HUES64 (cell line): ENCODE measurements around the gene MID1IP1.

Source experiments
- H3K27ac ChIP-seq: 2 replicates; pipeline ENCODE4 v1.7.0; 2013; ENCODE audit warnings: low read depth, low read length, inconsistent platforms
- H3K27me3 ChIP-seq: 2 replicates; pipeline ENCODE4 v1.6.1; 2013; ENCODE audit warnings: mild to moderate bottlenecking, low read length; ENCODE audit not compliant: insufficient read depth
- H3K36me3 ChIP-seq: 2 replicates; pipeline ENCODE4 v1.6.1; 2013; ENCODE audit warnings: mild to moderate bottlenecking, low read length; ENCODE audit not compliant: insufficient read depth
- H3K4me1 ChIP-seq: 2 replicates; pipeline ENCODE4 v1.6.1; 2013; ENCODE audit warnings: mild to moderate bottlenecking, low read length, moderate library complexity; ENCODE audit not compliant: insufficient read depth
- H3K4me3 ChIP-seq: 2 replicates; pipeline ENCODE4 v1.5.1; 2013; ENCODE audit warnings: mild to moderate bottlenecking, low read length, moderate library complexity
- H3K9ac ChIP-seq: 2 replicates; pipeline ENCODE4 v1.6.1; 2013; ENCODE audit warnings: mild to moderate bottlenecking, low read depth, low read length
- H3K9me3 ChIP-seq: 2 replicates; pipeline ENCODE4 v1.6.1; 2013; ENCODE audit warnings: low read depth, low read length; ENCODE audit not compliant: insufficient read depth
- WGBS: fragments of 150-250, 120-280 bp; methylation state at CpG from one replicate; pipeline ENCODE4 v1.1.7; 2013; ENCODE audit warnings: missing lambda C conversion rate; 5-methylcytosine and 5-hydroxymethylcytosine counted together

MID1IP1 gene

DNA sequence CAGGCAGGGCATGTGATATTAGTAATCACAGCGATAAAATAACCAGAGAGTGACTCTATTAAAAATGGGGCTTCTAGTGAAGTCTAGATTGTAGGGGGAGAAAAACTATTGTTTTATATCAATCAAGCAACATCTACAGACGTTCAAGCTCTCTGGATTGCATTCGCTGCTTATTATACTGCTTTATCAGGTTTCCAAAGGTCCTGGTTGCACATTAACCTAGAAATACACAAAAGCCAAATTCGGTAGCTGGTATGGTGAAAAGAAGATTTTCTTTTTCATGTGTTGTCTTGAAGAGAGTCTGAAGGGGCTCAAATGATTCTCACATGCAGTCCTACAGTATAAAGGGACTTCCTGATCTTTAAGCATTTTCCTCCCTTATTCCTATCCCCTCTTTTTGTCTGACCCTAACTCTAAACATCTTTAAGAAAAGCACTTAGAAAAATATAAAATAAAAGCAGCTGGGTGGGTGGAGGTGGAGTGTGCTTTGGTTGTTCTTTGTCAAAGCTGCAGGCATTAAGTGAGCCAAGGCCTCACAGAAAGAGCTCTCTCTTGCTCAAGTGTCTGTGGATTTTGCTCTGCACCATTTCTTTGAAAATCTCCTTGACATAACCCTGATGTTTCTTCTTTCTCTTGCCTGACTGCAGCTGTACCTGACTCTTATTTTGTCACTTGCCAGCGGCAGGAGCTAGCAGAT is 46.1 kb downstream of the MID1IP1 start:
- H3K9ac ChIP-seq = no peak overlapping the region
- 87% methylated on average over 4 of the region's 5 CpGs for WGBS

DNA sequence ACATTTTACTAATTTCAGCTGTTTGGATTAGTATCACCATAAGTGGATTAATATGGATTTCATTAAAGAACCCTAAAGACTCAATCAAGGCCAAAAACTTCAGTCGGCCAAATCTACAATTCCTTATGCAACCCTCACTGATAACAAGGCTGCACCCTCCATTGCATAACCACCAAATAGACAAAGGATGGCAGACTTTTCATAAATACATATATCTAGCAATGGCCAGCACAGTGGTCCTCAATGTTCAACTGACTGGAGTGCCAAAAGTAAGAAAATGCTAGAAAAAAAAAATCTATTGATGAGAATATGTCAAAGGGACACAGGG is 46.6 kb downstream of the MID1IP1 start:
- Histone ChIP-seq H3K27me3 (no peaks in the 10 kb centered on the region), H3K4me1 (0 out of 2 replicates have a peak, but pooled peaks cover 4% of the 10 kb centered on the region), H3K9me3 (no peaks in the 10 kb centered on the region), H3K9ac (no peak overlapping the region), H3K4me3 (no peak overlapping the region), H3K27ac (no peak overlapping the region), H3K36me3 (no peaks in the 10 kb centered on the region)
- WGBS = 100% methylated on average over 1 of the region's 1 CpG

More for the DNA sequence above, 46.1 kb downstream of the MID1IP1 start:
- Histone ChIP-seq H3K4me3 (no peak overlapping the region), H3K9me3 (no peaks in the 10 kb centered on the region), H3K27me3 (no peaks in the 10 kb centered on the region), H3K27ac (no peak overlapping the region), H3K4me1 (0 out of 2 replicates have a peak, but pooled peaks cover 4% of the 10 kb centered on the region), H3K36me3 (no peaks in the 10 kb centered on the region)

DNA sequence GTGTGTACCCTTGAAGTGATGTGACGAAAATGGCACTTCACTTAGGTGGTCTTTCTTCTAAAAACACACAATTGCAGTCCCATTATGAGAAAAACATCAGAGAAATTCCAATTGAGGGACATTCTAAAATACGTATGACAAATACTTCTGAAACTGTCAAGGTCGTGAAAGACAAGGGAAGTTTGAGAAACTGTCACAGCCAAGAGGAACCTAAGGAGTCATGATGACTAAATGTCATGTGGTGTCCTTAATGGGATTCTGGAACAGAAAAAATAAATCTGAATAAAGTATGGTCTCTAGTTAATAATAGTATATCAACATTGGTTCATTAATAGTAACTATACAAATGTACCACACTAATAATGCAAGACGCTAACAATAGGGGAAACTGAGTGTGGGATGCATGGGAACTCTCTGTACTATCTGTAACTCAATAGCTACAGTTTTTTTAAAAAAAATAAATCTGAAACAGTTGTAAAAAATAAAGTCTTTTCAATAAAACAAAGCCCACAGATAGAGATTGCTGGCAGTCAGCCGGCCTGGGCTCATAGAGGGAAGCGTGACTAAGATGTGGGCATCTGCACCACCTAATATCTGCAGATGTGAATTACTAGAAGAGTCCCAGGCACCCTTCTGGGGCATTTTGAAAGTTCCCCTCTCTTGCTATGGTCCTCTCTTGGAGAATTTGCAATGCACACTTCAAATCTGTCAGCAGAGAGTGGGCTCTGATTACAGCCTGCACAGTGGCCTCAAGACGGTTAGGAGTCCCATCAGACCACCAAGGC is 47.6 kb downstream of the MID1IP1 start:
- H3K27me3 ChIP-seq = no peaks in the 10 kb centered on the region
- H3K9me3 ChIP-seq = no peaks in the 10 kb centered on the region
- 98% methylated on average over 6 of the region's 7 CpGs for WGBS
- H3K4me1 ChIP-seq = 0 out of 2 replicates have a peak, but pooled peaks cover 4% of the 10 kb centered on the region
- no peak overlapping the region for H3K9ac ChIP-seq
- H3K36me3 ChIP-seq = no peaks in the 10 kb centered on the region
- no peak overlapping the region for H3K27ac ChIP-seq
- no peak overlapping the region for H3K4me3 ChIP-seq

DNA sequence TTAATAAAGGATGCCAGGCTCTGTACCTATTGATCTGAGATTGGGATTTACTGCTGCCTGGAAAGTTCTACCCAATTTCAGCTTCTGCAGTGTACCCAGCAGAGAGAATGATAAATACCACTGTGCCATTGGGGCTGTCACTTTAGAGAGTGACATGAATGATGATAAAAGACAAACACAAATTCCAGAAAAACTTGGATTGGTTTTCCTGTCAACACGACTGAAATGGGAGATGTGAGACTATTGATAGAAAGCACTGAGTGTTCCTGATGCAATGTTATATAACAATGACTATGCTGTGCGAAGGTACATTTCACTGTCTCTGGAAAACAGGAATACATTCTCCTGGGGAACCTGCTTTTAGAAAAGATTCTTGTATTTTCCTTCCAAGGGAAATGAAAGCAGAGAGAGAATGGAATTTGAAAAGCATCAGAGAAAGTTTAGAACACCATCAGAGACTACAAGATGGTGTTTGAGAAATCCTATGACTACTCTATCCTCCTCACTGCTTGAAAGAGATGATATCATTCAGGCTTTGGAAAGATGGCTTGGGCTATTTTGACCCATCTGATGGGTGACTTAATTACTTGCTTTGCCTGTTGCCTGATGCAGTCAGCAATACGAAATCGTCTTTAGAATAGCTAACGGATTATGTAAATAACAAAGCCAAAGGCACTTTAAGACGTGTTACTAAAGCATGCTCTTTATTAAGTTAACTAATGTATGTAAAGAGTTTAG is 49.7 kb downstream of the MID1IP1 start:
- Histone ChIP-seq H3K27ac (no peak overlapping the region), H3K9ac (no peak overlapping the region), H3K9me3 (no peaks in the 10 kb centered on the region), H3K4me1 (no peaks in the 10 kb centered on the region), H3K36me3 (no peaks in the 10 kb centered on the region), H3K27me3 (no peaks in the 10 kb centered on the region), H3K4me3 (no peak overlapping the region)
- 91% methylated on average over 6 of the region's 6 CpGs for WGBS

DNA sequence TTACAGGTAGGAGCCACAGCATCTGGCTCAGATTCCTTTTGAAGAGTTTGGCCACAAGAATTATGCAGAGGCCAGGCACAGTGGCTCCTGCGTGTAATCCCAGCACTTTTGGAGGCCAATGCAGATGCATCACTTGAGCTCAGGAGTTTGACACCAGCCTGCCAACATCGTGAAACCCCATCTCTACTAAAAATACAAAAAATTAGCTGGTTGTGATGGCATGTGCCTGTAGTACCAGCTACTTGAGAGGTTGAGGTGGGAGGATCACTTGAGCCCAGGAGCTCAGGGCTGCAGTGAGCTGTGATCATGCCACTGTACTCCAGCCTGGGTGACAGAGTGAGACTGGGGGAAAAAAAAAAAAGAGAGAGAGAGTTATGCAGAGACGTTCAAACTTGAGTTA is 53.0 kb downstream of the MID1IP1 start:
- 81% methylated on average over 2 of the region's 3 CpGs for WGBS
- no peaks in the 10 kb centered on the region for H3K4me1 ChIP-seq
- H3K36me3 ChIP-seq = no peaks in the 10 kb centered on the region
- H3K4me3 ChIP-seq = no peak overlapping the region
- H3K27me3 ChIP-seq = no peaks in the 10 kb centered on the region
- no peak overlapping the region for H3K27ac ChIP-seq
- H3K9ac ChIP-seq = no peak overlapping the region
- H3K9me3 ChIP-seq = no peaks in the 10 kb centered on the region
